CD4-positive, alpha-beta T cell treated with Interleukin-17A for 4 hours (primary cell): ENCODE measurements around the gene RASGRP3.

Source experiments
- DNase-seq: peaks from one replicate; pipeline ENCODE4 v3.0.0-alpha.2; 2020; ENCODE audit warnings: mixed read lengths

The RASGRP3 gene

GRCh38 chr2:33586766-33587165 lies 110.3 kb downstream of the RASGRP3 start:
- no peak for DNase-seq

- DNase-seq, result no peak
These were observed 111.8 kb downstream of the RASGRP3 start for GRCh38 chr2:33588232-33588631.

- DNase-seq, result no peak
These were observed 113.0 kb downstream of the RASGRP3 start for GRCh38 chr2:33589444-33589843.

- DNase-seq, result no peak
These were observed 118.9 kb downstream of the RASGRP3 start for GRCh38 chr2:33595385-33595784.

GRCh38 chr2:33597026-33597425 lies 120.6 kb downstream of the RASGRP3 start:
- DNase-seq, result no peak

DNA sequence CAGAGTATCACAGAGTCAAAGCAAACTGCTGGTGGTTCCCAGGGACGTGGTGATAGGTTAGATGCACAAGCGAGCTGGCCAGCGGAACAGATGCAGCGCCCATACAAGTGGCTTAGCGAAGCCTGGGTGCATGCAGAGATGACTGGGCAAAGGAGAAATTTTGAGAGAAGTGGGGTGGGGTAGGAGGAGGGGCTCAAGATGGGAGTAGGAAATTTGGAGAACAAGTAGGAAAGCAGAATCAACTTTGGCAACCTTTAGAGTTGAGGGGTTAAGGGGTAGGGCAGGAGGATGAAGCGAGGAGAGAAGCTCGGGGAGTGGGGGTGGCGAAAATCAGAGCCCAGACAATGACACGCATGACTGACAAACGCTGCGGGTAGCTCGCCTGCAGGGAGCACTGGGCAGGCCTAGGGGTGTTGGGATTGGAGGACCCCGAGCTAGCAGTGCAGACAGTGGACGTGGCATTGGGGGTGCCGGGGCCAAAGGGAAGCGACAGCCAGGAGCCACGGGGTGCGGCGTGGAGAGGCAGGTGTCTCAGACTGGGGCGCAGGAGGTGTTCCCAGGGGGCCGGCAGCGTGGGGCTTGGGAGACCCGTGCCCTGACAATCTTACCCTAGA lies 122.2 kb downstream of the RASGRP3 start:
- peak; percentile 39 for DNase-seq

DNA sequence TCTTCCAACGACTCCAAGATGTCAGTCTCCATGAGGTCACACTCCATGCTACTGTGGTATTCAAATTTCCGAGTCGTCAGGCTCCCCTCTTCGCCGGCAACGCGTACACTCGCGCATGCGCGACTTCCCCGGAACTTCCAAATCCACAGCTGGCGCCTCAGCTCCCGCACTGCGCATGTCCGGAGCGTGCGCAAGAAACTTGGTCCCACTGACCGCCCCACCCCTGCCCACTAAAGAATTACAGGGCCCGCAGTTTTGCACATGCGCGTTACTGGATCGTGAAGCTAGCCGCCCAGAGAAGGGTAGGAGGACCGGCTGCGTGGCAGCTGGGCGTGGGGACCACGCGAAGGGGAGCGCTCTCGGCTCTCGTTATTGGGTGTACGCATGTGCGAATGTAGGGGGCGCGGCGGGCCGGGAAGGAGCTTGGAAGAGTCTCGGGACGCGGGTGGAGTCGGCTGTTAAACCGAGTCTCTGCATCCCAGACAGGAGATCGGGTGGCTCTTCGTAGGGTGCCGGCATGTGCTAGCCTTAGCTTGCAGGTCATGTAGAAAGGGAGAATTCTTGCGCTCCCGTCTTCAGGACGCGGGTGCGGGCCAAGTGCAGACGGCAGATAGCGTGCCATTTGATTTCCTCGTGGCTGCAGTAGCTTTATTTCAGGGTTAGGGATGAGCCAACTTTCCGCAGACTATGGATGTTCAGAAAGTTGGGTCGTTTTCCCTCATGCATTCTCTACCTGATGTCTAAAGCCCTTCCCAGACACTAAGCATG lies 122.9 kb downstream of the RASGRP3 start, which contains the start of gene FAM98A:
Gene FAM98A, minus strand, starts transcription at position 125 of the 768 bp plus-strand sequence. Its CDS starts 78 bp downstream, at position 47.
- DNase-seq, result peak; percentile 100

- DNase-seq, result no peak
These were observed 123.4 kb downstream of the RASGRP3 start for GRCh38 chr2:33599943-33600192.

DNA sequence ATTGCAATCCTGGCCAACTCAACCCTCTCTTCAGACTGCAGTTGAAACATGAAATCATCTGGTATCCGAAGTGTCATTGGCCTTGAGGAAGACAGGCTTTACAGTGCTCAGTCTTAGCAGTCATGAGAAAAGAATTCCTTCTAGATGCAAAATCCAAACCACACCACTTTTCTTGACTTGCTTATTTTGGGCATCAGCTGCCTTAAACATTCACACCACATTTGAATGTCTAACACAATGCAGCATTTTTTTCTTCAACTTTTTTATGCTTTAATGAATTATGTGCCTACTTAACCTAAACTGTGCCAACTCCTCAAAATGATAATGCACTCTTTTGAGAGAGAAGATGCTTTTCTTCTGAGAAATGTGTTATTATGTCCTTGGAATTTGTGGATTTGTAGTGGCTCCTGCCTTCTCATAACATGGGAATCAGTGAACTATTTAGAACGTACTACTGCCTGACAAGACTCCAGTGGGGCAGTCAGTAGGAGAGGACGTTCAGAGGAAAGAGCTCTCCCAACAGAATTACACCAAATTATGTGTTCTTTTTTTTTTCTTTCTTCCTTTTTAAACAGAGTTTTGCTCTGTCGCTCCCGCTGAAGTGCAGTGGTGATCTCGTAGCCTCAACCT lies 125.9 kb downstream of the RASGRP3 start:
- no peak for DNase-seq

DNA sequence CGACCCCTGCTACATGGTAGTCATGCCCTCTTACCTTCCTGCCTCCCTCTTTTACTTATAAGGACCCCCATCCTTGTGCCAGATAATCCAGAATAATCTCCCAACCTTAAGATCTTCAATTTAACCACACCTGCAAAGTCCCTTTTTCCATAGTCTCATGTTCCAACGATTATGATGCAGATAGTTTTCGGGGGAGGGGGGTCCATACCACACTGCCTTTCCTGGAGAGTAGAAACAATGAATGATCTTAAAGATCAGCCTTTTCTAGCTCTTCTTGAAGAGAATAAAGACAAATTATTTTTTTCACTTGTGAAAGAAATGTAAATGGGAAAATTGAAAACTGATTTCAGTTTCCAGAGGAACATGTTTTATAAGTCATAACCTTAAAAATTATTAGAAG lies 127.0 kb downstream of the RASGRP3 start:
- DNase-seq, result no peak

DNA sequence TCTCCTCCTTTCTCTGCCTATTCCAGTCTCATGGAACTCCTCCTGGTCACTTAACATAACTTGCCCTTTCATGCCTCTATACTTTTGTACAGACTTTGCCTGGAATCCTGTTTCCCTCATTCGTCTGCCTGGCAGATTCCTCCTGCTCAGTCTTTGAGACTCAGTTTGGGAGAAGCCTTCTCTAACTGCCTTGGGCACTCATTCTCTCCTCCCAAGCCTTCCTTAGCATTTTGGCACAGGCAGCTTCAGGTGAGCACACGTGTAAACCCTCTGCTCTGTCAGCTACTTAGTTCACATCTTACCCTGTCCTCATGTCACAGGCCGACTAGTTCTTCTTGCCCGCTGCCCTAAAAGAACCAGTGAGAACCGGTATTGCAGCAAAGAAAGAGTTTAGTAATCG lies 128.6 kb downstream of the RASGRP3 start:
- no peak for DNase-seq

- no peak for DNase-seq
These were observed 129.7 kb downstream of the RASGRP3 start for GRCh38 chr2:33606100-33606499.

- DNase-seq, result no peak
These were observed 130.2 kb downstream of the RASGRP3 start for GRCh38 chr2:33606622-33607021.

- DNase-seq, result no peak
These were observed 130.8 kb downstream of the RASGRP3 start for GRCh38 chr2:33607251-33607721.

DNA sequence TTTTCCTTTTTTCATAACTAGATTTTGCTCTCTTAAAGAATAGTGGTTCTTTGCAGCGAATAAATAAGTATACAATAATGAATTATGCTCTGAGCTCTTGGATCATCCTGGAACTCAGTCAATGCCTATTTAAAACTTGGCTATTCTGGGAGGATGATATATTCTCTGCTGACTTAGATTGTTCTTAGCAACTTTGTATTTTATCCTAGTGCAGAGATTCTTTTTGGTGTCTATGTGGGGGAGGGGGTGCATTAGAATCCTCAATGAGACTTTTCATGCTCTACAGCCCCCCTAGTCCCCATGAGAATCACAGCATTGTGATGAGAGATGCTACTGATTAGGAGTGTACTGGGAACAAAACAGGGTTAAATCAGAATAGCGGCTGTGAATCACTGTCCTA lies 131.5 kb downstream of the RASGRP3 start:
- DNase-seq, result no peak

- DNase-seq, result no peak
These were observed 137.7 kb downstream of the RASGRP3 start for GRCh38 chr2:33614190-33614589.
